PC-3 (cell line): ENCODE results near the gene MAPK8IP1. TPM values are rescaled to one million over a fixed set of nuclear protein-coding genes. Genes with fewer than 3 reads are reported as not detected.

Source experiments
- ATAC-seq: fragments of 200-7000 bp; cut with Tn5 transposase; 2 replicates; pipeline ENCODE4 v1.9.1; 2020; ENCODE audit warnings: mild to moderate bottlenecking, moderate library complexity
- BruUV-seq: library from RNA; stranded (reverse); fragments of 400-500 nt; replicated peaks from 2 replicates; lab custom pipeline; 2021; lab: Mats Ljungman, UMichigan
- CTCF ChIA-PET: fragments of 300-600 bp; sonication (Branson Sonifier 250); formaldehyde crosslinking; loops from one replicate; lab custom pipeline; 2022; ENCODE audit warnings: antibody characterized with exemption; lab: Charles Lee
- POLR2A ChIA-PET: fragments of 300-600 bp; sonication (Branson Sonifier 250); formaldehyde crosslinking; loops from one replicate; lab custom pipeline; 2022; ENCODE audit warnings: antibody characterized with exemption; ENCODE audit not compliant: unreplicated experiment; lab: Charles Lee
- DNase-seq: peaks from one replicate; pipeline ENCODE4 v3.0.0-alpha.2; 2015
- H2AFZ ChIP-seq: fragments of 300-600 bp; sonication (generic); 2 replicates; pipeline ENCODE4 v1.6.0; 2016; ENCODE audit warnings: antibody characterized with exemption, low read length
- H3F3A ChIP-seq: fragments of 300-600 bp; sonication (generic); one replicate; pipeline ENCODE4 v1.6.0; 2017; ENCODE audit warnings: antibody characterized with exemption, low read length, control low read depth, mild to moderate bottlenecking; ENCODE audit not compliant: unreplicated experiment
- H3K27ac ChIP-seq: fragments of 300-600 bp; sonication (generic); 2 replicates; pipeline ENCODE4 v1.5.1; 2016; ENCODE audit warnings: mild to moderate bottlenecking, low read length
- H3K27me3 ChIP-seq: fragments of 300-600 bp; sonication (generic); 2 replicates; pipeline ENCODE4 v1.6.1; 2016; ENCODE audit warnings: low read length, mixed read lengths
- H3K36me3 ChIP-seq: fragments of 300-600 bp; sonication (generic); 2 replicates; pipeline ENCODE4 v1.6.1; 2016; ENCODE audit warnings: low read depth, mixed run types, low read length, mixed read lengths
- H3K4me1 ChIP-seq: fragments of 300-600 bp; sonication (generic); 2 replicates; pipeline ENCODE4 v1.5.1; 2016; ENCODE audit warnings: low read length; ENCODE audit not compliant: insufficient read depth
- H3K4me2 ChIP-seq: fragments of 300-600 bp; sonication (generic); 2 replicates; pipeline ENCODE4 v1.6.0; 2016; ENCODE audit warnings: low read length
- H3K4me3 ChIP-seq: fragments of 300-600 bp; sonication (generic); 2 replicates; pipeline ENCODE4 v1.5.1; 2016; ENCODE audit warnings: mild to moderate bottlenecking, low read length, mixed read lengths
- H3K79me2 ChIP-seq: fragments of 300-600 bp; sonication (generic); 2 replicates; pipeline ENCODE4 v1.6.1; 2017; ENCODE audit warnings: low read length, mixed read lengths
- H3K9ac ChIP-seq: fragments of 300-600 bp; sonication (generic); 2 replicates; pipeline ENCODE4 v1.6.0; 2016; ENCODE audit warnings: mild to moderate bottlenecking, low read length
- H3K9me2 ChIP-seq: fragments of 300-600 bp; sonication (generic); replicated peaks from 2 replicates; pipeline ENCODE4 v1.6.1; 2016; ENCODE audit warnings: mixed run types, low read length, mixed read lengths
- H3K9me3 ChIP-seq: fragments of 300-600 bp; sonication (generic); 2 replicates; pipeline ENCODE4 v1.6.1; 2016; ENCODE audit warnings: low read length, mixed read lengths
- H4K20me1 ChIP-seq: fragments of 300-600 bp; sonication (generic); 2 replicates; pipeline ENCODE4 v1.6.1; 2016; ENCODE audit warnings: low read length, mixed read lengths
- CTCF ChIP-seq: fragments of 300-600 bp; sonication (generic); conservative IDR thresholded peaks from 2 replicates; pipeline ENCODE4 v1.5.1; 2017; ENCODE audit warnings: antibody characterized with exemption, low read depth, mild to moderate bottlenecking, low read length
- EZH2 ChIP-seq: fragments of 300-600 bp; sonication (generic); IDR thresholded peaks from one replicate; pipeline ENCODE4 v1.6.1; 2017; ENCODE audit warnings: antibody characterized with exemption, mild to moderate bottlenecking, low read length; ENCODE audit not compliant: unreplicated experiment
- EZH2phosphoT487 ChIP-seq: fragments of 300-600 bp; sonication (generic); IDR thresholded peaks from 2 replicates; pipeline ENCODE4 v1.6.1; 2018; ENCODE audit warnings: mild to moderate bottlenecking, antibody characterized with exemption, low read length, borderline replicate concordance
- intact Hi-C: fragments of 100-400 bp; cut with micrococcal nuclease; formaldehyde crosslinking; loops from 2 replicates; pipeline ENCODE4 v1.9.0; 2023
- total RNA-seq: library from RNA; depleted of rRNA; stranded (reverse); fragments of >200 nt; gene quantifications from 2 replicates; pipeline ENCODE4 v1.2.3, GENCODE V29; 2014

MAPK8IP1 gene
- total RNA-seq, 1 experiment from 2014 or later, result 7.1 TPM

GRCh38 chr11:45924036-45924915 lies 38.8 kb downstream of the MAPK8IP1 start:
- ChIA-PET CTCF (no interaction called here), POLR2A (no interaction called here)
- TF ChIP-seq CTCF (no peak), EZH2phosphoT487 (no peak), EZH2 (no peak)
- ATAC-seq (no peak), DNase-seq (no peak)
- no peaks in the 10 kb centered on the region for H4K20me1 ChIP-seq
- no peak overlapping the region for H3K27ac ChIP-seq
- H3K36me3 ChIP-seq, result no peaks in the 10 kb centered on the region
- no TSS peak for BruUV-seq
- no peaks in the 10 kb centered on the region for H3F3A ChIP-seq
- peak overlapping the region; percentile 37; the same call in 1 of the 2 replicates for H3K4me2 ChIP-seq
- H2AFZ ChIP-seq, result no peak overlapping the region
- H3K79me2 ChIP-seq, result peaks cover 5% of the 10 kb centered on the region; the same call in 1 of the 2 replicates
- H3K9ac ChIP-seq, result no peak overlapping the region
- no peaks in the 10 kb centered on the region for H3K9me2 ChIP-seq
- intact Hi-C loops, result no loop called here
- no peaks in the 10 kb centered on the region for H3K27me3 ChIP-seq
- H3K9me3 ChIP-seq, result no peaks in the 10 kb centered on the region
- no peaks in the 10 kb centered on the region for H3K4me1 ChIP-seq
- no peak overlapping the region for H3K4me3 ChIP-seq

DNA sequence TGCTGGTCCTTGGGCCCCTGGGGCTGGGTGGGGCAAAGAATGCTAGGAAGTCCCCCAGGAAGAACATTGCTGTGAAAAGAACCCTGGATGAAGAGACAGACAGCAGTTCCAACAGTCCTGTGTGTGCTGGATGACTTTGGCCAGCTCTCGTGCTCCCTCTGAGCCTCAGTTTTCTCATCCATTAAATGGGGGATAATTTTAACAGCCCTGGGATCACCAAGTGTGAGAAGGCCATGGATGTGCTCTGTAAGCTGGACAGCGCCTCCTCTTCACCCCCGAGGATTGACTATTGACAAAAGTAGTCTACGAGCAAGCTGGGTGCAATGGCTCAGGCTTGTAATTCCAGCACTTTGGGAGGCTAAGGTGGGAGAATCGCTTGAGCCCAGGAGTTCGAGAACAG lies 39.5 kb downstream of the MAPK8IP1 start:
- Histone ChIP-seq H3K9me3 (no peaks in the 10 kb centered on the region), H3K4me2 (no peak overlapping the region), H3F3A (no peaks in the 10 kb centered on the region), H4K20me1 (no peaks in the 10 kb centered on the region), H3K4me3 (no peak overlapping the region), H3K9me2 (no peaks in the 10 kb centered on the region), H3K27ac (no peak overlapping the region), H3K79me2 (peaks cover 5% of the 10 kb centered on the region; the same call in 1 of the 2 replicates), H2AFZ (no peak overlapping the region), H3K9ac (no peak overlapping the region), H3K4me1 (peaks cover 3% of the 10 kb centered on the region; the same call in 1 of the 2 replicates), H3K36me3 (no peaks in the 10 kb centered on the region), H3K27me3 (no peaks in the 10 kb centered on the region)
- CTCF ChIA-PET, result no interaction called here
- POLR2A ChIA-PET, result no interaction called here
- no peak for DNase-seq
- TF ChIP-seq EZH2, result no peak
- TF ChIP-seq CTCF, result no peak
- no peak for TF ChIP-seq EZH2phosphoT487
- intact Hi-C loops, result no loop called here
- no TSS peak for BruUV-seq
- no peak for ATAC-seq

DNA sequence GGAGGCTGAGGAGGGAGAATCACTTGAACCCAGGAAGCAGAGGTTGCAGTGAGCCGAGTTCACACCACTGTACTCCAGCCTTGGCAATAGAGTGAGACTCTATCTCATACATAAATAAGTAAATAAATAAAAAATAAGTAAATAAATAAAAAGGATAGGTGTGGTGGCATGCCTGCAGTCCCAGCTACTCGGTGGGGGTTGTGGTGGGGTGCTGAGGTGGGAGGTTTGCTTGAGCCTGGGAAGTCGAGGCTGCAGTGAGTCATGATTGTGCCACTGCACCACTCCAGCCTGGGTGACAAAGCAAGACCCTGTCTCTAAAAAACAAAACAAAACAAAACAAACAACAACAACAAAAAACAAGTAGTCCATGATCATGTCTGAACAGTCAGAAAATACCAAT lies 40.1 kb downstream of the MAPK8IP1 start:
- intact Hi-C loops, result no loop called here
- no peak for ATAC-seq
- H4K20me1 ChIP-seq, result no peaks in the 10 kb centered on the region
- CTCF ChIA-PET, result no interaction called here
- DNase-seq, result no peak
- H3K9me3 ChIP-seq, result no peaks in the 10 kb centered on the region
- H3K9me2 ChIP-seq, result no peaks in the 10 kb centered on the region
- TF ChIP-seq CTCF (no peak), EZH2 (no peak), EZH2phosphoT487 (no peak)
- H3K36me3 ChIP-seq, result no peaks in the 10 kb centered on the region
- no peak overlapping the region for H3K9ac ChIP-seq
- BruUV-seq, result no TSS peak
- no peak overlapping the region for H2AFZ ChIP-seq
- no peaks in the 10 kb centered on the region for H3F3A ChIP-seq
- H3K79me2 ChIP-seq, result peaks cover 5% of the 10 kb centered on the region; the same call in 1 of the 2 replicates
- H3K4me2 ChIP-seq, result no peak overlapping the region
- H3K4me1 ChIP-seq, result peaks cover 7% of the 10 kb centered on the region; the same call in 1 of the 2 replicates
- H3K4me3 ChIP-seq, result no peak overlapping the region
- no peak overlapping the region for H3K27ac ChIP-seq
- POLR2A ChIA-PET, result interaction anchor here (0.6 kb wide), 1 partner anchor 318 kb away, joined by 3 read pairs; no protein-coding TSS in a partner anchor
- H3K27me3 ChIP-seq, result no peaks in the 10 kb centered on the region
